B cell (primary cell): ENCODE measurements around the gene MAPRE3.

Experiments
- CTCF ChIP-seq: fragments of 200-600 bp; IDR thresholded peaks from one replicate; pipeline ENCODE4 v1.8.0; 2022; ENCODE audit warnings: antibody characterized with exemption, mild to moderate bottlenecking
- EZH2 ChIP-seq: IDR thresholded peaks from 2 replicates; pipeline ENCODE4 v1.6.1; 2012; ENCODE audit warnings: borderline replicate concordance, low read depth, mild to moderate bottlenecking, moderate library complexity, low read length; ENCODE audit not compliant: insufficient read depth, poor library complexity, severe bottlenecking

DNA sequence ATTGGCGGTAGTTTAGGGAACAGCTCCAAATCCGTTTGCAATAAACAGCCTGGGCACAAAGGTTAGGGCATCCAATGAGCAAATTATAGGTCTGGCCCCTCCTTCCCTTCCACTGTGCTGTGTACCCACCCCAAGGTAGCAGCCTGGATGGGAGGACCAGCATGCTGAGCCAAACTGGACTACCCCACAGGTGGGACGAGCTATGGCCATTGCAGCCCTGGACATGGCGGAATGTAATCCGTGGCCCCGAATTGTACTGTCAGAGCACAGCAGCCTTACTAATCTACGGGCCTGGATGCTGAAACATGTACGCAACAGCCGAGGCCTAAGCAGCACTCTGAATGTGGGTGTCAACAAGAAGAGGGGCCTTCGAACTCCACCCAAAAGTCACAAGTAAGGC, 87.8 kb downstream of the MAPRE3 start:
- TF ChIP-seq CTCF (no peak), EZH2 (no peak)
